Measurements from ENCODE around the gene KDR.

- no peak for TF ChIP-seq CTCF (IDR thresholded peaks at IDR 0.05 in 2 of 3, conservative IDR thresholded peaks at IDR 0.05 in 1 of 3; ENCODE audit: borderline replicate concordance in 1 of 3, insufficient read depth in 1 of 3, low read depth in 2 of 3, low read length in 2 of 3)
- no peak for TF ChIP-seq EZH2 (IDR thresholded peaks at IDR 0.05)
- TF ChIP-seq, protein P1, sequence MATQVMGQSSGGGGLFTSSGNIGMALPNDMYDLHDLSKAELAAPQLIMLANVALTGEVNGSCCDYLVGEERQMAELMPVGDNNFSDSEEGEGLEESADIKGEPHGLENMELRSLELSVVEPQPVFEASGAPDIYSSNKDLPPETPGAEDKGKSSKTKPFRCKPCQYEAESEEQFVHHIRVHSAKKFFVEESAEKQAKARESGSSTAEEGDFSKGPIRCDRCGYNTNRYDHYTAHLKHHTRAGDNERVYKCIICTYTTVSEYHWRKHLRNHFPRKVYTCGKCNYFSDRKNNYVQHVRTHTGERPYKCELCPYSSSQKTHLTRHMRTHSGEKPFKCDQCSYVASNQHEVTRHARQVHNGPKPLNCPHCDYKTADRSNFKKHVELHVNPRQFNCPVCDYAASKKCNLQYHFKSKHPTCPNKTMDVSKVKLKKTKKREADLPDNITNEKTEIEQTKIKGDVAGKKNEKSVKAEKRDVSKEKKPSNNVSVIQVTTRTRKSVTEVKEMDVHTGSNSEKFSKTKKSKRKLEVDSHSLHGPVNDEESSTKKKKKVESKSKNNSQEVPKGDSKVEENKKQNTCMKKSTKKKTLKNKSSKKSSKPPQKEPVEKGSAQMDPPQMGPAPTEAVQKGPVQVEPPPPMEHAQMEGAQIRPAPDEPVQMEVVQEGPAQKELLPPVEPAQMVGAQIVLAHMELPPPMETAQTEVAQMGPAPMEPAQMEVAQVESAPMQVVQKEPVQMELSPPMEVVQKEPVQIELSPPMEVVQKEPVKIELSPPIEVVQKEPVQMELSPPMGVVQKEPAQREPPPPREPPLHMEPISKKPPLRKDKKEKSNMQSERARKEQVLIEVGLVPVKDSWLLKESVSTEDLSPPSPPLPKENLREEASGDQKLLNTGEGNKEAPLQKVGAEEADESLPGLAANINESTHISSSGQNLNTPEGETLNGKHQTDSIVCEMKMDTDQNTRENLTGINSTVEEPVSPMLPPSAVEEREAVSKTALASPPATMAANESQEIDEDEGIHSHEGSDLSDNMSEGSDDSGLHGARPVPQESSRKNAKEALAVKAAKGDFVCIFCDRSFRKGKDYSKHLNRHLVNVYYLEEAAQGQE (IDR thresholded peaks at IDR 0.05; ENCODE audit: low read depth), result no peak
Measured at GRCh38 chr4:55077577-55077976, 47.8 kb downstream of the KDR start.

All from HCT116 (cell line).